ENCODE measurements around the gene TRH. TPM values are rescaled to one million over a fixed set of nuclear protein-coding genes. Genes with fewer than 3 reads are reported as not detected.

Gene TRH
- total RNA-seq, 2 donors from 2014 or later = not detected

DNA sequence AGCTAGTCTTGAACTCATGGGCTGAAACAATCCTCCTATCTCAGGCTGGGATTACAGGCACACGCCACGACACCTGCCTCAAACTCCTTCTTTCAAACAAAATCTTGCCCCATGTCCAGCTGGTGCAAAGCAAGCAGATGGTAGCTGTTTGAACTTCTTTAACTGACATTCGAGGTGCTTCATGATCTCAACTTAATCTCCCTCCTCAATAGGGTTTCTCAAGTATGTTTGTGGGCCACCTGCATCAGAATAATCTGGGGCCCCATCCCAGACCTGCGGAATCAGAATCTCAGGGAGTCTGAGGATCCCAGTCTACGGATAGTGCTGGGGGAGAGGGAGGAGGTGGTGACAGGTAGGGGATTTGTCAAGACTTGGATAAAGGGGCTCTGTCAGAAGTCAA, 20.9 kb upstream of the TRH start:
- Histone ChIP-seq H3K27ac (no peak overlapping the region), H3K36me3 (no peaks in the 10 kb centered on the region), H3K4me3 (no peak overlapping the region), H3K9me3 (no peaks in the 10 kb centered on the region), H3K27me3 (replicated peaks; ENCODE audit: insufficient read depth) (no peaks in the 10 kb centered on the region), H3K4me1 (ENCODE audit: control insufficient read depth in 1 of 2, low read depth in 2 of 2) (no peaks in the 10 kb centered on the region)
- TF ChIP-seq, protein P1, sequence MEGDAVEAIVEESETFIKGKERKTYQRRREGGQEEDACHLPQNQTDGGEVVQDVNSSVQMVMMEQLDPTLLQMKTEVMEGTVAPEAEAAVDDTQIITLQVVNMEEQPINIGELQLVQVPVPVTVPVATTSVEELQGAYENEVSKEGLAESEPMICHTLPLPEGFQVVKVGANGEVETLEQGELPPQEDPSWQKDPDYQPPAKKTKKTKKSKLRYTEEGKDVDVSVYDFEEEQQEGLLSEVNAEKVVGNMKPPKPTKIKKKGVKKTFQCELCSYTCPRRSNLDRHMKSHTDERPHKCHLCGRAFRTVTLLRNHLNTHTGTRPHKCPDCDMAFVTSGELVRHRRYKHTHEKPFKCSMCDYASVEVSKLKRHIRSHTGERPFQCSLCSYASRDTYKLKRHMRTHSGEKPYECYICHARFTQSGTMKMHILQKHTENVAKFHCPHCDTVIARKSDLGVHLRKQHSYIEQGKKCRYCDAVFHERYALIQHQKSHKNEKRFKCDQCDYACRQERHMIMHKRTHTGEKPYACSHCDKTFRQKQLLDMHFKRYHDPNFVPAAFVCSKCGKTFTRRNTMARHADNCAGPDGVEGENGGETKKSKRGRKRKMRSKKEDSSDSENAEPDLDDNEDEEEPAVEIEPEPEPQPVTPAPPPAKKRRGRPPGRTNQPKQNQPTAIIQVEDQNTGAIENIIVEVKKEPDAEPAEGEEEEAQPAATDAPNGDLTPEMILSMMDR (IDR thresholded peaks at IDR 0.05) = no peak
- ATAC-seq (ENCODE audit: insufficient number of reproducible peaks, low FRiP score, low read depth) (no peak), DNase-seq (ENCODE audit: low spot score) (no peak)

DNA sequence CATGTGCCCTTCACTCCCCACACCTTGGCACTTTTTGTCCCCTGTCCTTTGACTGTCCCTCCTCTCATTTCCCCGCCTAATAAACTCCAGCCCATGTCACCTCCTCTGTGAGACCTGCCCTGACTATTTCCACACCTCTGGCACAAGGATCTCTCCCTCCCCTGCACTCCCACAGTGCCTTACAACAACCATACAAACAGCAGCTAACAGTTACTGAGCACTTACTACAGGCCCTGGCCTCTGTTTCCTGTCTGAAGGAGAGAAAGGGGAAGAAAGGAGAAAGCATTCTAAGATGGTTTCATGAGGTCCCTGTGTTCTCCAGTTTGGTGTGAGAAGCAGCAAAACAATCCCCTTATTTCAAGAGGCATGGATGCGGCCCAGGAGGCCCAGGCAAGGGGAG, 20.0 kb upstream of the TRH start:
- Histone ChIP-seq H3K4me3 (no peak overlapping the region), H3K9me3 (no peaks in the 10 kb centered on the region), H3K27me3 (replicated peaks; ENCODE audit: insufficient read depth) (no peaks in the 10 kb centered on the region), H3K4me1 (ENCODE audit: control insufficient read depth in 1 of 2, low read depth in 2 of 2) (no peaks in the 10 kb centered on the region), H3K36me3 (no peaks in the 10 kb centered on the region), H3K27ac (no peak overlapping the region)
- DNase-seq (ENCODE audit: low spot score) (no peak), ATAC-seq (ENCODE audit: insufficient number of reproducible peaks, low FRiP score, low read depth) (no peak)
- TF ChIP-seq, protein P1 (IDR thresholded peaks at IDR 0.05) = no peak

DNA sequence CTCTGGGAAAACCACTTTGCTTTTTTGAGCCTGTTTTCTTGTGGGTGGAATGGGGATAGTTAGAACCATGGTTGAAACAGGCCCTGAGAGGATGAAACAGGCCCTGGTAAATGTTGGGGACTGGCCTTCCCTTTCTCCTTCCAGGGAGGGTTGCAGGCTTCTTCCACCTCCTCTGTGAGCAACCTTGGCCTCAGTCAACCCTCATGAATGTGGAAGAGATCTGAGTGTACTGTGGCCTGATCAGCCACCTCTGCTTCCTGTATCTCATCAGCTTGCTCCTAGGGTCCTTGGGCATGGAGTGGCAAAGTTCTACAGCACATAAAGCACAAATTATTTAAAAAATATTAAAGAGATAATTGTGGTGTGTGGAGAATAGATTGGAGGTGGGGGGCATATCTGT, 17.6 kb upstream of the TRH start:
- ATAC-seq (ENCODE audit: insufficient number of reproducible peaks, low FRiP score, low read depth) = no peak
- Histone ChIP-seq H3K27ac (no peak overlapping the region), H3K4me3 (no peak overlapping the region), H3K4me1 (ENCODE audit: control insufficient read depth in 1 of 2, low read depth in 2 of 2) (no peaks in the 10 kb centered on the region), H3K36me3 (no peaks in the 10 kb centered on the region), H3K27me3 (replicated peaks; ENCODE audit: insufficient read depth) (no peaks in the 10 kb centered on the region), H3K9me3 (no peaks in the 10 kb centered on the region)
- DNase-seq (ENCODE audit: low spot score) = no peak
- TF ChIP-seq, protein P1 (IDR thresholded peaks at IDR 0.05) = no peak

DNA sequence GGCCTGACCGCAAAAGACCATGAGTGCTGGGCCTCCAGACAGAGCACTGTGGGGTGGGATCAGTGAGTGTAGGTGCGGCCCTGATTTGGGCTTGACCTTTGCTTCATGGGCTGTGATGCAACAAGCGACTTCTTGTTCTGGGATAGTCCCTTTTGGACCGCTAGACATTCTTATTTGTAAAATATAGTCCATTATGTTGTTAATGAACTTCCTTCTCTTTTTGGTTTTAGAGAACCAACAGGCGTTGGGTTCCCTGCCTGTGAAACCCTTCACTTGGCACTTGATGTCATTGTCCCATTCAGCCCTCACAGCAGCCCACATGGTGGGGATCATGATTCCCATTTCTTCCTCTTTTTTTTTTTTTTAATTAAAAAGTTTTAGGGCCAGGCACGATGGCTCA, 15.8 kb upstream of the TRH start:
- Histone ChIP-seq H3K36me3 (no peaks in the 10 kb centered on the region), H3K27me3 (replicated peaks; ENCODE audit: insufficient read depth) (no peaks in the 10 kb centered on the region), H3K9me3 (no peaks in the 10 kb centered on the region), H3K4me1 (ENCODE audit: control insufficient read depth in 1 of 2, low read depth in 2 of 2) (no peaks in the 10 kb centered on the region), H3K27ac (no peak overlapping the region), H3K4me3 (no peak overlapping the region)
- TF ChIP-seq, protein P1 (IDR thresholded peaks at IDR 0.05) = no peak
- ATAC-seq (ENCODE audit: insufficient number of reproducible peaks, low FRiP score, low read depth) (no peak), DNase-seq (ENCODE audit: low spot score) (no peak)

DNA sequence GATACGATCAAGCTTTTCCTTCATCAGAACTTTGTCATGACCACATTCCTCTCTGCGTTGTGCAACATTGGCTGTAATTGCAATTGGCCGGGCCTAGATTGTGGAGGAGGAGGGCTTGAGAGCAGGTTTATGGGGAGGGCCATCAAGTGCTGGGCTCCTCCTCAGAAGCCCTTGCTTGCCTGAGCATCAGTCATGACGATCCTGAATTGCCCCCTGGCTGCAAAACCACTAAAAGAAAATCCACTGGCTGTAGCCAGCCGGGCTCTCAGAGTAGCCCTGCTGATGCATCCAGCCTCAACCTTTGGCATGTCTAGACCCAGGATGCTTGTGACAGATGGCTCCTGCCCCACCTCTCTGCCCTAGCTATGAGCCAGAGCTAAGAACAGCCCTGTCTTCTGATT, 13.4 kb upstream of the TRH start:
- TF ChIP-seq, protein P1 (IDR thresholded peaks at IDR 0.05) = no peak
- Histone ChIP-seq H3K27me3 (replicated peaks; ENCODE audit: insufficient read depth) (no peaks in the 10 kb centered on the region), H3K4me3 (no peak overlapping the region), H3K4me1 (ENCODE audit: control insufficient read depth in 1 of 2, low read depth in 2 of 2) (no peaks in the 10 kb centered on the region), H3K9me3 (no peaks in the 10 kb centered on the region), H3K36me3 (no peaks in the 10 kb centered on the region), H3K27ac (no peak overlapping the region)
- DNase-seq (ENCODE audit: low spot score) (no peak), ATAC-seq (ENCODE audit: insufficient number of reproducible peaks, low FRiP score, low read depth) (no peak)

Measured in thoracic aorta (tissue), 2 donors.